ENCODE data around the gene F2RL2.

F2RL2 gene

DNA sequence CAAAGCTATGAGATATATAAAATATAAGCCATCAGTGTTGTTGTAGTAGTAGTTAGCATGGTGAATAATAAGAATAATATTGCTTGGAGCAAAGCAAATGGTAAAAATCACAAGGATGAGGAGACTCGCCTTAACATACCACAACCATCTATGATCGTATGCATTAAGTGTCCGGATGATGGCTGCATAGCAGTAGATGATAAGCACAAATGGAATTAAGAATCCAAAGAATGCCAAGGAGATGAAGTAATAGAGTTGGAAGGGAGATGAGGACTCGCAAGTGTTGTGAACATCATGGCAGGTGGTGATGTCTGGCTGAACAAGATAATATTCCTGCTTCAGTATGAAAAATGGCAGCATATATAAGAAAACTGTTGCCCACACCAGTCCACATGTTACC is 5.5 kb downstream of the F2RL2 start:
- TF ChIP-seq POLR2AphosphoS5 (IDR thresholded peaks at IDR 0.05; ENCODE audit: low read depth) (no peak), GABPA (IDR thresholded peaks at IDR 0.05; ENCODE audit: low read depth) (no peak), SPI1 (IDR thresholded peaks at IDR 0.05; ENCODE audit: borderline replicate concordance, low read depth) (no peak)
- TF ChIP-seq, protein P1, sequence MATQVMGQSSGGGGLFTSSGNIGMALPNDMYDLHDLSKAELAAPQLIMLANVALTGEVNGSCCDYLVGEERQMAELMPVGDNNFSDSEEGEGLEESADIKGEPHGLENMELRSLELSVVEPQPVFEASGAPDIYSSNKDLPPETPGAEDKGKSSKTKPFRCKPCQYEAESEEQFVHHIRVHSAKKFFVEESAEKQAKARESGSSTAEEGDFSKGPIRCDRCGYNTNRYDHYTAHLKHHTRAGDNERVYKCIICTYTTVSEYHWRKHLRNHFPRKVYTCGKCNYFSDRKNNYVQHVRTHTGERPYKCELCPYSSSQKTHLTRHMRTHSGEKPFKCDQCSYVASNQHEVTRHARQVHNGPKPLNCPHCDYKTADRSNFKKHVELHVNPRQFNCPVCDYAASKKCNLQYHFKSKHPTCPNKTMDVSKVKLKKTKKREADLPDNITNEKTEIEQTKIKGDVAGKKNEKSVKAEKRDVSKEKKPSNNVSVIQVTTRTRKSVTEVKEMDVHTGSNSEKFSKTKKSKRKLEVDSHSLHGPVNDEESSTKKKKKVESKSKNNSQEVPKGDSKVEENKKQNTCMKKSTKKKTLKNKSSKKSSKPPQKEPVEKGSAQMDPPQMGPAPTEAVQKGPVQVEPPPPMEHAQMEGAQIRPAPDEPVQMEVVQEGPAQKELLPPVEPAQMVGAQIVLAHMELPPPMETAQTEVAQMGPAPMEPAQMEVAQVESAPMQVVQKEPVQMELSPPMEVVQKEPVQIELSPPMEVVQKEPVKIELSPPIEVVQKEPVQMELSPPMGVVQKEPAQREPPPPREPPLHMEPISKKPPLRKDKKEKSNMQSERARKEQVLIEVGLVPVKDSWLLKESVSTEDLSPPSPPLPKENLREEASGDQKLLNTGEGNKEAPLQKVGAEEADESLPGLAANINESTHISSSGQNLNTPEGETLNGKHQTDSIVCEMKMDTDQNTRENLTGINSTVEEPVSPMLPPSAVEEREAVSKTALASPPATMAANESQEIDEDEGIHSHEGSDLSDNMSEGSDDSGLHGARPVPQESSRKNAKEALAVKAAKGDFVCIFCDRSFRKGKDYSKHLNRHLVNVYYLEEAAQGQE (IDR thresholded peaks at IDR 0.05; ENCODE audit: insufficient replicate concordance, low read depth), result no peak
- TF ChIP-seq, protein P2, sequence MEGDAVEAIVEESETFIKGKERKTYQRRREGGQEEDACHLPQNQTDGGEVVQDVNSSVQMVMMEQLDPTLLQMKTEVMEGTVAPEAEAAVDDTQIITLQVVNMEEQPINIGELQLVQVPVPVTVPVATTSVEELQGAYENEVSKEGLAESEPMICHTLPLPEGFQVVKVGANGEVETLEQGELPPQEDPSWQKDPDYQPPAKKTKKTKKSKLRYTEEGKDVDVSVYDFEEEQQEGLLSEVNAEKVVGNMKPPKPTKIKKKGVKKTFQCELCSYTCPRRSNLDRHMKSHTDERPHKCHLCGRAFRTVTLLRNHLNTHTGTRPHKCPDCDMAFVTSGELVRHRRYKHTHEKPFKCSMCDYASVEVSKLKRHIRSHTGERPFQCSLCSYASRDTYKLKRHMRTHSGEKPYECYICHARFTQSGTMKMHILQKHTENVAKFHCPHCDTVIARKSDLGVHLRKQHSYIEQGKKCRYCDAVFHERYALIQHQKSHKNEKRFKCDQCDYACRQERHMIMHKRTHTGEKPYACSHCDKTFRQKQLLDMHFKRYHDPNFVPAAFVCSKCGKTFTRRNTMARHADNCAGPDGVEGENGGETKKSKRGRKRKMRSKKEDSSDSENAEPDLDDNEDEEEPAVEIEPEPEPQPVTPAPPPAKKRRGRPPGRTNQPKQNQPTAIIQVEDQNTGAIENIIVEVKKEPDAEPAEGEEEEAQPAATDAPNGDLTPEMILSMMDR (IDR thresholded peaks at IDR 0.05; ENCODE audit: insufficient read depth, low read length), result no peak
- DNase-seq (ENCODE audit: low read depth in 1 of 2, low spot score in 1 of 2), result no peak
- H3K27ac ChIP-seq (replicated peaks), result no peak overlapping the region

DNA sequence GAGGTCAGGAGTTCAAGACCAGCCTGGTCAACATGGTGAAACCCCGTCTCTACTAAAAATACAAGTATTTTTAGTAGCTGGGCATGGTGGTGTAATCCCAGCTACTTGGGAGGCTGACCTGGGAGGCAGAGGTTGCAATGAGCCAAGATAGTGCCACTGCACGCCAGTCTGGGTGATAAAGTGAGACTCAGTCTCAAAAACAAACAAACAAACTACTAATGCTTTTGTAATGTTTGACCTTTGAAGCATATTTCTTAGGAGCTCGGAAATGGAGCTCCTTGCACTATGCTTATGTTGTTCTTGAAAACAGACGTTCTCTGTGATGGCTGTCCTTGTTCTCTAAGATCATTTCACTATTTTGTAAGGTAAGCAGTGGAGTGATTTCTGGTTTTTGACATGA is 6.0 kb downstream of the F2RL2 start:
- TF ChIP-seq, protein P1 (IDR thresholded peaks at IDR 0.05; ENCODE audit: insufficient replicate concordance, low read depth), result no peak
- TF ChIP-seq POLR2AphosphoS5 (IDR thresholded peaks at IDR 0.05; ENCODE audit: low read depth) (no peak), SPI1 (IDR thresholded peaks at IDR 0.05; ENCODE audit: borderline replicate concordance, low read depth) (no peak), GABPA (IDR thresholded peaks at IDR 0.05; ENCODE audit: low read depth) (no peak)
- TF ChIP-seq, protein P2 (IDR thresholded peaks at IDR 0.05; ENCODE audit: insufficient read depth, low read length), result no peak
- no peak for DNase-seq (ENCODE audit: low read depth in 1 of 2, low spot score in 1 of 2)
- H3K27ac ChIP-seq (replicated peaks), result no peak overlapping the region
- no peak overlapping the region for H3K4me3 ChIP-seq (replicated peaks; ENCODE audit: insufficient read depth, low read length)
- no peaks in the 10 kb centered on the region for H3K27me3 ChIP-seq (ENCODE audit: insufficient read depth, poor library complexity, severe bottlenecking)

More for the DNA sequence above, 5.5 kb downstream of the F2RL2 start:
- H3K4me3 ChIP-seq (replicated peaks; ENCODE audit: insufficient read depth, low read length), result no peak overlapping the region
- no peaks in the 10 kb centered on the region for H3K27me3 ChIP-seq (ENCODE audit: insufficient read depth, poor library complexity, severe bottlenecking)

GRCh38 chr5:76616206-76616605 is 7.0 kb downstream of the F2RL2 start:
- TF ChIP-seq, protein P1 (IDR thresholded peaks at IDR 0.05; ENCODE audit: insufficient replicate concordance, low read depth), result no peak
- no peak for TF ChIP-seq POLR2AphosphoS5 (IDR thresholded peaks at IDR 0.05; ENCODE audit: low read depth)
- no peak overlapping the region for H3K27ac ChIP-seq (replicated peaks)
- DNase-seq (ENCODE audit: low read depth in 1 of 2, low spot score in 1 of 2), result no peak
- no peak overlapping the region for H3K4me3 ChIP-seq (replicated peaks; ENCODE audit: insufficient read depth, low read length)
- H3K27me3 ChIP-seq (ENCODE audit: insufficient read depth, poor library complexity, severe bottlenecking), result no peaks in the 10 kb centered on the region

GRCh38 chr5:76615759-76616158 is 7.4 kb downstream of the F2RL2 start:
- no peak for TF ChIP-seq GABPA (IDR thresholded peaks at IDR 0.05; ENCODE audit: low read depth)
- TF ChIP-seq SPI1 (IDR thresholded peaks at IDR 0.05; ENCODE audit: borderline replicate concordance, low read depth), result no peak
- TF ChIP-seq, protein P2 (IDR thresholded peaks at IDR 0.05; ENCODE audit: insufficient read depth, low read length), result no peak
- TF ChIP-seq, protein P1 (IDR thresholded peaks at IDR 0.05; ENCODE audit: insufficient replicate concordance, low read depth), result no peak
- no peak for TF ChIP-seq POLR2AphosphoS5 (IDR thresholded peaks at IDR 0.05; ENCODE audit: low read depth)
- H3K27me3 ChIP-seq (ENCODE audit: insufficient read depth, poor library complexity, severe bottlenecking), result no peaks in the 10 kb centered on the region
- H3K27ac ChIP-seq (replicated peaks), result no peak overlapping the region
- DNase-seq (ENCODE audit: low read depth in 1 of 2, low spot score in 1 of 2), result no peak
- H3K4me3 ChIP-seq (replicated peaks; ENCODE audit: insufficient read depth, low read length), result no peak overlapping the region
